K562 (cell line): ENCODE data around the gene PLAAT5. TPM values are rescaled to one million over a fixed set of nuclear protein-coding genes. Genes with fewer than 3 reads are reported as not detected.

ENCODE experiments used
- ATF2 ChIP-seq: sonication (generic); formaldehyde crosslinking; IDR thresholded peaks from 2 replicates; pipeline ENCODE4 v1.8.1; 2022; ENCODE audit warnings: missing genetic modification reagents
- BCOR ChIP-seq: fragments of 450-650 bp; IDR thresholded peaks from 2 replicates; pipeline ENCODE4 v1.6.1; 2016
- DEAF1 ChIP-seq: fragments of 450-650 bp; formaldehyde crosslinking; IDR thresholded peaks from 2 replicates; pipeline ENCODE4 v1.4.0; 2020; ENCODE audit warnings: mild to moderate bottlenecking, moderate library complexity
- EHMT2 ChIP-seq: fragments of 450-650 bp; IDR thresholded peaks from 2 replicates; pipeline ENCODE4 v1.6.1; 2018; ENCODE audit warnings: antibody characterized with exemption
- FUS ChIP-seq: fragments of 200-400 bp; formaldehyde crosslinking; optimal IDR thresholded peaks from 2 replicates; pipeline ENCODE3; 2017; ENCODE audit warnings: low read depth, low read length
- HES1 ChIP-seq: fragments of 450-650 bp; IDR thresholded peaks from 2 replicates; pipeline ENCODE4 v1.6.1; 2016; ENCODE audit warnings: low read depth, mild to moderate bottlenecking, moderate library complexity
- NBN ChIP-seq: fragments of 450-650 bp; IDR thresholded peaks from 2 replicates; pipeline ENCODE4 v1.6.1; 2016; ENCODE audit warnings: low read depth, mild to moderate bottlenecking
- NFE2L1 ChIP-seq: fragments of 450-650 bp; IDR thresholded peaks from 2 replicates; pipeline ENCODE4 v1.6.1; 2016; ENCODE audit warnings: missing genetic modification characterization, low read depth, mild to moderate bottlenecking, missing compliant biosample characterization, moderate library complexity, borderline replicate concordance
- NR3C1 ChIP-seq: sonication (generic); formaldehyde crosslinking; IDR thresholded peaks from 2 replicates; pipeline ENCODE4 v1.8.1; 2022; ENCODE audit warnings: missing genetic modification reagents
- SMARCB1 ChIP-seq: IDR thresholded peaks from 2 replicates; pipeline ENCODE4 v1.6.1; 2011; ENCODE audit warnings: improper control_type of control experiment, low read depth; ENCODE audit not compliant: insufficient read length
- SP2 ChIP-seq: IDR thresholded peaks from 2 replicates; pipeline ENCODE4 v1.6.1; 2011; ENCODE audit warnings: mild to moderate bottlenecking, low read depth, low read length, moderate library complexity; ENCODE audit not compliant: poor library complexity, severe bottlenecking; ENCODE audit errors: extremely low read depth
- STAT5A ChIP-seq: IDR thresholded peaks from 2 replicates; pipeline ENCODE4 v1.6.1; 2012; ENCODE audit warnings: low read length, inconsistent platforms, borderline replicate concordance
- TRIM25 ChIP-seq: fragments of 450-650 bp; IDR thresholded peaks from 2 replicates; pipeline ENCODE4 v1.7.0; 2016; ENCODE audit warnings: borderline replicate concordance
- USF2 ChIP-seq: sonication (generic); formaldehyde crosslinking; IDR thresholded peaks from 2 replicates; pipeline ENCODE4 v1.5.0; 2020; ENCODE audit warnings: missing genetic modification reagents
- ZNF146 ChIP-seq: IDR thresholded peaks from one replicate; pipeline ENCODE4 v1.6.1; 2018; ENCODE audit warnings: missing compliant biosample characterization; ENCODE audit not compliant: unreplicated experiment
- ZNF76 ChIP-seq: fragments of 250-450 bp; sonication (Bioruptor Pico); IDR thresholded peaks from 2 replicates; pipeline ENCODE4 v1.4.0; 2020; ENCODE audit warnings: mild to moderate bottlenecking, moderate library complexity, borderline replicate concordance
- polyA plus RNA-seq, 8 experiments: library from polyadenylated mRNA; depleted of rRNA in 4 of 8; stranded (reverse) in 5 of 8; unstranded in 3 of 8; fragments of >200 nt; fragmentation: Nextera tagmentation in 2 of 8; fragmentation: Illumina TruSeq in 1 of 8; extraction: Ambion mirVana in 2 of 8; extraction: Trizol in 1 of 8; gene quantifications; 2 replicates each; pipeline versions ENCODE4 v1.2.1 to v1.2.3, GENCODE V29; 2011 to 2014; ENCODE audit warnings: inconsistent platforms in 1 of 8, missing spikeins in 1 of 8
- total RNA-seq, 7 experiments: library from RNA; depleted of rRNA in 6 of 7; stranded (reverse); fragments of >200 nt in 6 of 7; fragmentation: Illumina TruSeq in 2 of 7; extraction: Trizol in 2 of 7; gene quantifications; 2 replicates each; pipeline versions ENCODE4 v1.2.1 to v1.2.3, GENCODE V29; 2011 to 2021; ENCODE audit warnings: low replicate concordance in 1 of 7

The PLAAT5 gene
- total and polyA plus RNA-seq, 9 of the 15 experiments (the other 6 are each of a cell fraction or from before 2014, with no cell fraction given), result not detected

GRCh38 chr11:63491636-63492372 is 837 bp upstream of the PLAAT5 start (continued):
- TF ChIP-seq TRIM25 (no peak), EHMT2 (no peak), NR3C1 (CRISPR knock-in tag) (no peak), SMARCB1 (no peak), NFE2L1 (tag) (no peak), NBN (0 out of 2 replicates have a peak, but pooled peaks have one; percentile 51), ATF2 (CRISPR knock-in tag) (no peak), STAT5A (0 out of 2 replicates have a peak, but pooled peaks have one; percentile 30), BCOR (no peak), FUS (no peak), HES1 (peak; percentile 72), DEAF1 (CRISPR knock-in tag) (no peak), SP2 (no peak), USF2 (CRISPR knock-in tag) (no peak), ZNF146 (CRISPR knock-in tag) (no peak), ZNF76 (no peak)
